Measurements from ENCODE around the gene GPR75. TPM values are rescaled to one million over a fixed set of nuclear protein-coding genes. Genes with fewer than 3 reads are reported as not detected.
A peak's percentile ranks its signal among the peaks of the same experiment; 100 is the strongest.

The GPR75 gene
- total RNA-seq, 1 donor from 2014 or later = 0.50 TPM

DNA sequence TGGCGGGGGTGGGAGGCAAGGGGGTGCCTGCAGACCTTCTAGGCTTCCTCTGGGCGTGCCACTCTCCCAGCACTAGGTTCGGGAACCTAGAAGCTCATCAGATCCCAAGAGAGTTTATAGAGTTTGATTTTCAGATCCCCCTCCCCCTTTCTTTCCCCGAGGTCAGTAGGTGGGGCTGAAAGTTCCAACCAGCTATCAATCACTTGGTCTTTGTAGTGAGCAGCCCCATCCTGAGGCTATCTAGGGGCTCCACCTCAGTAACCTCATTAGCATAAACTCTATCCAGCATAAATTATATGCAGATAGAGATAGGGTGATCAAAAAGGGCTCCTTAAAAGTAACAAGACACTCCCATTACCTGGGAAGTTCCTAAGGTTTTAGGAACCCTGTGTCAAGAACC is 40.1 kb downstream of the GPR75 start:
- DNase-seq (no peak), ATAC-seq (no peak)
- intact Hi-C loops (cut with micrococcal nuclease) = no loop called here

DNA sequence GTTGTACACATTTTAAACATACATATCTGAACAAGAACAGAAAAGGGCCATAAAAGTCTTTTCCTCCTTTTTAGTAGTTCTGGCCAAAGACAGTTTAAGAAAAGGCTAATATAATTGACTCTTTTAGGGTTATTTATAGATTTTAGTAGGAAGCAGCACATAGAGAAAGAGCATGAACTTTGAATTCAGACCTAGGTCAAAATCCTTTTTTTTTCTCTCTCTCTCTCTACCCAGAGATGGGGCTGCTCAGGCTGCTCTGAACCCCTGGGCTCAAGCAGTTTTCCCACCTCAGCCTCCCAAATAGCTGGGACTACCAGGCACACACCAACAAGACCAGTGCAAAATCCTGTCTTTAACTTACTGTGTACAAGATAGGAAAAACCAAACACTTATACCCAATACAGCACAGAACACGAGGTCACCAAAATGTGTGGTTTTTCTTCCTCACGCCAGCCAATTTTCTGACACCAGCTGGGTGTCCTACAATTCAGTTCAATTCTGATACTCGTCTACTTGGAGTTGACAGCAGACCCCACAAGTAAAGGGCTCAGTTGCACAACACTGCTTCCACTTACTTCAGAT is 40.8 kb downstream of the GPR75 start:
- ATAC-seq (no peak), DNase-seq (no peak)
- intact Hi-C loops (cut with micrococcal nuclease) = no loop called here

DNA sequence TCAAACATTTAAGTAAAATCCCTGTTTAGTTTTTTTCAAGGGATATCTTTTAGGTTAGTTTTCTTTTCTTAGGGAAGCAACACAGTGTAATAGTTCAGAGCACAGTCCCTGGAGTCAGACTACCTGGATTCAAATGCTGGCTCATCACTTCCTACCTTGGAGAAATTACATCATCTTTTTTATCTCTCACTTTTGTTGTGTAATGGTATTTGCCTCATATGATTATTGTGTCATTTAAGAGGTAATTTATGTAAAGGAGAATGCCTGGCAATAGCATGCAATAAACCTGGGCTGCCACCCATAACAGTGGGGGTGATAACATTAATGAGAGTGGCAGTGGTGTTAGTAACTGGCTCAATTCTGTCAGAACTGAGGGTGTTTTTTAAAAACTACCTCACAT is 46.6 kb downstream of the GPR75 start:
- intact Hi-C loops (cut with micrococcal nuclease) = no loop called here
- DNase-seq = no peak
- no peak for ATAC-seq

DNA sequence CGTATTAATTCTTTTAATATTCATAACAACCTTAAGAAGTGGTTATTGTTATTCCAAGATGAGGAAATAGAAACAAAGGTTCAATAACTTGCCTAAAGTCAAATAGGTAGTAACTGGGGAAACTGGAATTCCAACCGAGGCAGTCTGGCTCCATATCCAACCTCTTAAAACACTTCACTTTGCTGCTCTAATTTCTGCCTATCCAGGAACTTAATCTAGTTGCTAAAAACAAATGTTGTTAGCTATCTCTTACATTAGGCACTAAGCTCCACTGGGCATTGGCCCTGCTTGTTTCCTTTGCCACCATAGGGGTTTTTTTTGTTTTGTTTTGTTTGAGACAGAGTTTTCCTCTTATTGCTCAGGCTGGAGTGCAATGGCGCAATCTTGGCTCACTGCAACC is 48.2 kb downstream of the GPR75 start:
- no peak for DNase-seq
- intact Hi-C loops (cut with micrococcal nuclease) = no loop called here
- ATAC-seq = peak; percentile 62

Small RNA genes lying within 50 kb of the gene (microRNA-seq; reads per million reads assigned to microRNA genes)
- gene MIR3682 (ENCODE audit: borderline number of aligned reads) = not detected

Other genes starting within 250 kb of the GPR75 start
- gene CHAC2, start 92.2 kb downstream of the GPR75 start, total RNA-seq = 6.0 TPM
- 11.7 TPM for gene ASB3, start 73.0 kb downstream of the GPR75 start, total RNA-seq
- 35.5 TPM for gene ERLEC1, start 72.9 kb downstream of the GPR75 start, total RNA-seq
- 51.0 TPM for gene PSME4, start 111.0 kb upstream of the GPR75 start, total RNA-seq